ENCODE results near the gene PYHIN1. TPM values are rescaled to one million over a fixed set of nuclear protein-coding genes. Genes with fewer than 3 reads are reported as not detected.

The PYHIN1 gene
- total and polyA plus RNA-seq, 9 donors, result 0.16 to 1.9 (median 0.50) TPM; not detected in 1

DNA sequence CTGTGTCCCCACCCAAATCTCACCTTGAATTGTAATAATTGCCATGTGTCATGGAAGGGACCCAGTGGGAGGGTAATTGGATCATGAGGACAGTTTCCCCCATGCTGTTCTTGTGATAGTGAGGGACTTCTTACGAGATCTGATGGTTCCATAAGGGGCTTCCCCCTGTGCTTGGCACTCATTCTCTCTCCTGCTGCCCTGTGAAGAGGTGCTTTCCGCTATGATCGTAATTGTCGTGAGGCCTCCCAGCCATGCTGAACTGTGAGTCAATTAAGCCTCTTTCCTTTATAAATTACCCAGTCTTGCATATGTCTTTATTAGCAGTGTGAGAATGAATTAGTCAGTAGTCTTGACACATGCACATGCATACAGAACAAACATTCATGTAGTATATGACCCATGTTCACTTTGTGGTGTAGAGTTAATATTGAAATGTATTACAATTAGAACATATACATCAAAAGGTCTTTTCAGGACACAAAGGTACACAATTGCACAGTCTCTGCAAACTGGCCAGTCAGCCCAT lies 61.5 kb downstream of the PYHIN1 start:
- H3K27ac ChIP-seq, result no peak overlapping the region
- no peaks in the 10 kb centered on the region for H3K36me3 ChIP-seq
- H3K4me3 ChIP-seq, result no peak overlapping the region
- H3K27me3 ChIP-seq, result no peaks in the 10 kb centered on the region
- no peak for DNase-seq
- WGBS, 3 donors, result 84 to 98% (median 92%) methylated on average over 4 of the region's 4 CpGs
- H3K4me1 ChIP-seq (ENCODE audit: insufficient read depth), result no peaks in the 10 kb centered on the region
- H3K9me3 ChIP-seq, result no peaks in the 10 kb centered on the region
- TF ChIP-seq POLR2A (IDR thresholded peaks at IDR 0.05) (no peak), EP300 (IDR thresholded peaks at IDR 0.05) (no peak), CTCF (IDR thresholded peaks at IDR 0.05) (no peak)
- intact Hi-C loops (cut with DNase I), result no loop called here

GRCh38 chr1:158996998-158997397 lies 65.6 kb downstream of the PYHIN1 start:
- no peak for TF ChIP-seq EP300 (IDR thresholded peaks at IDR 0.05)
- TF ChIP-seq CTCF (IDR thresholded peaks at IDR 0.05), result no peak
- no peak for TF ChIP-seq POLR2A (IDR thresholded peaks at IDR 0.05)
- H3K4me3 ChIP-seq, result no peak overlapping the region
- DNase-seq, result no peak
- WGBS, 3 donors, result 73 to 75% (median 73%) methylated on average over 5 of the region's 5 CpGs
- intact Hi-C loops (cut with DNase I), result no loop called here
- H3K4me1 ChIP-seq (ENCODE audit: insufficient read depth), result no peaks in the 10 kb centered on the region
- H3K36me3 ChIP-seq, result no peaks in the 10 kb centered on the region
- H3K27me3 ChIP-seq, result no peaks in the 10 kb centered on the region
- H3K27ac ChIP-seq, result no peak overlapping the region
- H3K9me3 ChIP-seq, result no peaks in the 10 kb centered on the region

DNA sequence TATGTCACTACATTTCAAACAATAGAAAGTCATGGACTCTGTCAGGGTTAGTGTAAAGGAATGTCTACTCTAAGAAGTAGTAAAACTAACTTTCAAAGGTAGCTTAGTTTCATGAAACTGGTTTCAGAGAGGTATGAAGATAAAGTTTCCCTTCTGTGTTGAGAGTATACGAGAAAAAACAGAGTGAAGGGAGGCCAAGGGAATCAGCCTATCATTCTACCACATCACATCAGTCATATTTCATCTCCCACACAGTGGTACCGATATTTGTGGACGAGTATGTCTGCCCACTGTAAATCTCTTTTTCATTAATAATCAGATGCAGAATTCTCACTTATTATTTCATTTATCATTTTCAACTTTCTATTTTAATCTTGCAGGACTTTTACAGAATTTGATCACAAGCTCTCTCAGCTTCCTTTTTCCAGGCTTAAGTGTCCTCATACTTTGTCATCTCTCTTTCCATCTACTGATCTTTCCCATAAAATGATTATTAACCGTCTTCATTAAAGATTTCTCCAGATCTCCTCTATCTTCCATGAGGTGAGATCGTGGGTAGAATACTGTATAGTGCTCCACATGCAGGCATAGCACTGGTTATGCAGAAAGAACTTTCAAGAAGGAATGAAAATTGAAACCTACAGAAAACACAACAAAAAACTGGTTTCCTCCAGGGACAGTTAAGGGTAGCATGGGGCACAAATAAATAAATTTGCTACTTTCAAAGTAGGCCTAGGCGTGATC lies 66.9 kb downstream of the PYHIN1 start:
- H3K27me3 ChIP-seq, result no peaks in the 10 kb centered on the region
- DNase-seq, result no peak
- H3K4me1 ChIP-seq (ENCODE audit: insufficient read depth), result no peaks in the 10 kb centered on the region
- H3K4me3 ChIP-seq, result no peak overlapping the region
- WGBS, 3 donors, result 50 to 51% (median 50%) methylated on average over 6 of the region's 6 CpGs
- intact Hi-C loops (cut with DNase I), result no loop called here
- H3K9me3 ChIP-seq, result no peaks in the 10 kb centered on the region
- H3K27ac ChIP-seq, result peak overlapping the region in 1 of 2 donors; percentile 90
- TF ChIP-seq CTCF (IDR thresholded peaks at IDR 0.05) (no peak), EP300 (IDR thresholded peaks at IDR 0.05) (no peak), POLR2A (IDR thresholded peaks at IDR 0.05) (no peak)
- no peaks in the 10 kb centered on the region for H3K36me3 ChIP-seq

GRCh38 chr1:158998781-158999161 lies 67.4 kb downstream of the PYHIN1 start:
- Histone ChIP-seq H3K36me3 (no peaks in the 10 kb centered on the region), H3K27ac (peak overlapping the region; percentile 75 to 90), H3K9me3 (no peaks in the 10 kb centered on the region), H3K4me3 (peak overlapping the region; percentile 57), H3K27me3 (no peaks in the 10 kb centered on the region), H3K4me1 (ENCODE audit: insufficient read depth) (no peaks in the 10 kb centered on the region)
- peak; percentile 59 to 82 (median 69) for DNase-seq
- 3 to 5% (median 3%) methylated on average over 13 of the region's 13 CpGs for WGBS, 3 donors
- intact Hi-C loops (cut with DNase I), result no loop called here
- no peak for TF ChIP-seq POLR2A (IDR thresholded peaks at IDR 0.05)
- TF ChIP-seq EP300 (IDR thresholded peaks at IDR 0.05), result no peak
- peak; percentile 75 to 93 (median 93) for TF ChIP-seq CTCF (IDR thresholded peaks at IDR 0.05)
